NK-92 treated with Interleukin-12 subunit alpha and Interleukin-12 subunit beta, amount 100 ng/mL, for 24 hours (cell line): ENCODE measurements around the gene NUDT3.
"Not testable (repeated sequence)": the region's sequence is repeated elsewhere in the genome, so short reads cannot be mapped to it uniquely, and the experiment has no call there.

ENCODE experiments used
- DNase-seq: peaks from one replicate; lab custom pipeline; 2025; lab: John Stamatoyannopoulos, UW

The NUDT3 gene

GRCh38 chr6:34343806-34344205 is 48.7 kb downstream of the NUDT3 start:
- DNase-seq, result no peak

DNA sequence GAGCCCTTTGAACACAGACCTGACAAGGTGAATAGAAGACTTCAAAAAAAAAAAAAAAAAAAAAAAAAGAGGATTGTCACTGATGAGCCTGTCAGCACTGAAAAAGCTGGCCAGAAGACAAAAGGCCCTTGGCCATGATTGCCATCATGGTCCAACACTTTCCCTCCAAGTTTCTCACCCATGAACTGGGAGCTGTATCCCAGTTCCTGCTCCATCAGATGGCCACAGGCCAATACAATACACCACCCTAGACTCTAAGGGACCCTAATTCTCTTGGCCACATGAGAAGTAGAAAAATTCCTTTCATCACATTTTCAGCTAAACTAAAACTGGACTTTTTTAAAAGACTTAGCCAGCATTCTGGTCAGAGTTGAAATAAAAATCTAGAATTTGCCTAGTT is 50.2 kb downstream of the NUDT3 start:
- no peak for DNase-seq

GRCh38 chr6:34341481-34341971 is 50.9 kb downstream of the NUDT3 start:
- no peak for DNase-seq

DNA sequence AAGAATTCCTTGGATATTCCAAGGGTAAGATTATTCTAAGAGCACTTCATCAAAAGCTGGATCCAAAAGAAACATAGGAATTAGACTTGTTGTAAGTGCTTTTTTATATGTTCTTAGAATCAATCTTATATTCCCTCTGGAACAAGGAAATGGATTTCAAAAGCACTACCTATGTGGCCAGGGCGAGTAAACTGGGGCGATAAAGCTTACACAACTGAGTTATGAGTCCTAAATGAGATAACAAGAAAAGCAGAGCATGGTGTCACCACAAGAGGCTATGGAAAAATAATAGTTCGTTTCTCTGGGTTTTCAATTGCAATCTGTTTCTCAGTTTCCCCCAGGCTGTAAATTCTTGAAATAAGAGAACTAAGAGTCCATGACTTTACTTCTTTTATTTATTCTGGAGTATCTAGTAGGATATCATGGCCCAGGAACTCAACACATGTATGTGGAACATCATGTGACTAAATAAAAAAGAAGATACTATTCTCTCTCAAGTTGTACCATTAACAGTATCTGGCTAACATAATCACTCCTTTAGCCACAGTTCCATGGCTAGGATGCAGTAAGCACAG is 51.5 kb downstream of the NUDT3 start:
- DNase-seq, result no peak

DNA sequence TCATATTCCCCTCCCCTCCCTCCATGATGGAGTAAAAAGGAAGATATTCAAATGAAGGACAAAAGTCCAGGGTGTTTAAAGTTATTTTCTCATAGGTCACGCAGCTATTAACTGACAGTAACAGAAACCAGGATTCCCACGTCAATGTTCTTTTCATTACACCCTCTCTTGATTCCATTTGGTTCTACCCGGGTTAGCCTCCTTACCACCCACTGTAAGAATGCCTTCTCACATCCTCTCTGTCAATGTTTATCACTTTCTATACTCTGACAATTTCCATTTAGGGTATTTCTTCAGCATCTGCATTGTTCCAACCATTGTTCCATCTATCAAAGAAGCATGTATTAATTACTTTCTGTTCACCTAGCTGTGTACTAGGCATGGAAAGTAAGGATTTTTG is 52.1 kb downstream of the NUDT3 start:
- no peak for DNase-seq

GRCh38 chr6:34339971-34340370 is 52.5 kb downstream of the NUDT3 start:
- DNase-seq, result no peak

GRCh38 chr6:34339432-34339831 is 53.0 kb downstream of the NUDT3 start:
- no peak for DNase-seq

DNA sequence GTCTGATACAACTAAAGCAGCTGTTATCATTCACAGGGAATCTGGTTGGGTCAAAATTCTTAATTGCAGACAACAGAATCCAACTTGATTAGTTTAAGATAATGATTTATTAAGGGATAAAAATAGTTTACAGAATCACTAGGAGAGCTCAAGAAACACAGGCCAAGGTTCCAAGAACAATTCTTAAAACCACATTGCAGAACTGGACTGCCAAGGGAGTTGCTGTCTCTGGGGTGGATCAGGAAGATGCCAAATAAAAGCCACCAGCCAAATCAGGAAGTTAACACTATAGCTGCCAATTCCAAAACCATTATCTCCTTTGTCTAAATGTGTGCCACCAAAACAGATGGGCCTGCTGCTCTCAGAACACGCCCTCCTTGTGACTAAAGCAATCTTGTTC is 53.7 kb downstream of the NUDT3 start:
- DNase-seq, result no peak

- no peak for DNase-seq
Observed at GRCh38 chr6:34338377-34338776, 54.1 kb downstream of the NUDT3 start.

DNA sequence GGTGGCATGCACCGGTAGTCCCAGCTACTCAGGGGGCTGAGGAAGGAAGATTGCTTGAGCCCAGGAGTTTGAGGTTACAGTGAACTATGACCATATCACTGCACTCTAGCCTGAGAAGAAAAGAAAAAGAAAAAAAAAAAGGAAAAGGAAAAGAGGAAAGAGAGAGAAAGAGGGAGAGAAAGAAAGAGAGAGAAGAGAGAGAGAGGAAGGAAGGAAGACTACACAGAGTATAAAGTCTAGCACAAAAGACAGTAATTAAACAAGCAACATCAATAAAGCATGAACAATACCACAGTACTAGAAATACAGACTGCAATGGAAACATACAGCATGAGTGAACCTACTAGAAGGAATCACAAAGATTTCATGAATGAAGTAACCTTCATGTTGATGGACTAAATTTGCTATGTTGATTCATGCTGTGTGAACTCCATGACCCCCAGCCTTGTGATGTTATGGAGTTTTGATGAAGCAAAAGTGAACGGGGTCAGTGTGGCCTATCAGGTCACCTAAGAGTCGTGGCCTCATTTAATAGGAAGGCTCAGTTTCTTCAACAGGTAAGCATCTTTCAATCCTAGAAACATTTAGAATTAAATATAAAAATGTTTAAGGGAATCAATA is 57.6 kb downstream of the NUDT3 start:
- DNase-seq, result no peak

GRCh38 chr6:34333858-34334257 is 58.6 kb downstream of the NUDT3 start:
- no peak for DNase-seq

DNA sequence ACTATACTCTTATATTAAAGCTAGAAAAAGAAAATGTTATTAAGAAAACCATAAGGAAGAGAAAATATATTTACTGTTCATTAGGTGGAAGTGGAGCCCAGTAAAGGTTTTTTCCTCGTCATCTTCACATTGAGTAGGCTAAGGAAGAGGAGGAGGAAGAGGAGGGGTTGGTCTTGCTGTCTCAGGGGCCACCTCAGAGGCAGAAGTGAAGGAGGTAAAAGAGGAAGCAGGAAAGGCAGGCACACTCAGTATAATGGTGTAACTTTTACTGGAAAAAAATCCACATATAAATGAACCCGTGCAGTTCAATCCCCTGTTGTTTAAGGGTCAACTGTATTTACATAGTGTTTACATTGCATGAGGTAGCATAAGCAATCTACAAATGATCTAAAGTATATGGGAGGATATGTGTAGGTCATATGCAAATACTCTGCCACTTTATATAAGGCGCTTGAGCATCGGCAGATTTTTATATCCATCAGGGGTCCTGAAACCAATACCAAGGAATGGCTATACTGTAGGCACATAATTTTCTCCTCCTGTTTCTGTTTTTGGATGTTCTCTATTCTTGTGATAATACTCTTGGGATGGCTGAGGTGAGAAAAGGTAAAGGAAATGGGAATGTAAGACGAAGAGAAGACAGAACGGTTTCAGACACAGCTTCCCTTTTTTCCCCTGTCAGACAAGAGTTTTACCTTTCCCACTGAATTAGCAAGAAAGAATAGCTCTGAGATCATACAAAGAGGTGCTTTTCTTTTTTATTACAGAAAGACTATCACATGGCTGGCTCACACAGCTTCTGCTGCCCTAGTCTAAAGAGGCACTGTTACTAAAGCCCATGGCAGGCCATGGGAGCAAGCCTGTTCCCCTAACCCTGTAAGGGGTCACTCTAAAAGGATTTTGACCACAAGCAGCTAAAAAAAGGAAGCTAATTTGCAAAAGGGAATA is 59.9 kb downstream of the NUDT3 start:
- DNase-seq, result no peak

DNA sequence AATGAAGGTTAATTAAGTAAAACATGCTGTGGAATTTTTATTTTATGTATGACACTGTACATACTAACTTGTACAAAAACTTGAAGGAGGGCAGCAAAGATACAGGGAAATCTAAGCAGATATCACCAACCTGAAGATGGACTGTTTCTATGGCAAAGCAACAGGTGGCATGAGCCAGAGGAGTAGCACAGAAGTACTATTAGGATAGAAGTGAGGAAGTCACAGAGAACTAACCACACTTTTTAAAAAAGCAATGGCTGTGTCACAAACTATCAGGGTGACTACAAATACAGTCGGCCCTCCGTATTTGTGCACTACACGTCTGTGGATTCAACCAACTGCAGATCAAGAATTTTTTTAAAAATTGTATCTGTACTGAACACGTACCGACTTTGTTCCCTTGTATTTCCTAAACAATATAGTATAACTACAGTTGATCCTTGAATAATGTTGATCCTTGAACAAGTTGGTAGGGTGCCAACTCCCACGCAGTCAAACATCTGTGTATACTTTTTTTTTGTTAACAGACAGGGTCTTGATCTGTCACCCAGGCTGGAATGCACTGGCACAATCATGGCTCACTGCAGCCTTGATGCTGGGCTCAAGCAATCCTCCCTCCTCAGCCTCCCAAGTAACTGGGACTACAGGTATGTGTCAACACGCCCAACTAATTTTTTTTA is 61.0 kb downstream of the NUDT3 start:
- DNase-seq, result no peak

- not testable (repeated sequence) for DNase-seq
Observed at GRCh38 chr6:34329814-34330213, 62.7 kb downstream of the NUDT3 start.

DNA sequence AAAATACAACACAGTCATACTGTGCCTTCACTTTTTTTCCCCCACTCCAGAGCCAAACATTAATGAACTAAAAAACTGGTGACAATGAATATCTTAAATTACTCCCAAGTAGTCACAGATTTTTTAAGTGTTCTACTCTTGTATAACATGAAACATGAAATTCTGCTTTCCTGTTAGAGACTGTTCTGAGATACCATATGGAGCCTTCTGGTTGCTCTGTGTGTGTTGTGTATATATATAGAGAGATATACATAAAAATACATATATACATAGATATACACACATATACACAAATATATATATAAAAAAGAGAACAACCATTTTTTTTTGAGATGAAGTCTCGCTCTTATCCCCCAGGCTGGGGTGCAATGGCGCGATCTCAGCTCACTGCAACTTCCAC is 63.5 kb downstream of the NUDT3 start:
- DNase-seq, result no peak

DNA sequence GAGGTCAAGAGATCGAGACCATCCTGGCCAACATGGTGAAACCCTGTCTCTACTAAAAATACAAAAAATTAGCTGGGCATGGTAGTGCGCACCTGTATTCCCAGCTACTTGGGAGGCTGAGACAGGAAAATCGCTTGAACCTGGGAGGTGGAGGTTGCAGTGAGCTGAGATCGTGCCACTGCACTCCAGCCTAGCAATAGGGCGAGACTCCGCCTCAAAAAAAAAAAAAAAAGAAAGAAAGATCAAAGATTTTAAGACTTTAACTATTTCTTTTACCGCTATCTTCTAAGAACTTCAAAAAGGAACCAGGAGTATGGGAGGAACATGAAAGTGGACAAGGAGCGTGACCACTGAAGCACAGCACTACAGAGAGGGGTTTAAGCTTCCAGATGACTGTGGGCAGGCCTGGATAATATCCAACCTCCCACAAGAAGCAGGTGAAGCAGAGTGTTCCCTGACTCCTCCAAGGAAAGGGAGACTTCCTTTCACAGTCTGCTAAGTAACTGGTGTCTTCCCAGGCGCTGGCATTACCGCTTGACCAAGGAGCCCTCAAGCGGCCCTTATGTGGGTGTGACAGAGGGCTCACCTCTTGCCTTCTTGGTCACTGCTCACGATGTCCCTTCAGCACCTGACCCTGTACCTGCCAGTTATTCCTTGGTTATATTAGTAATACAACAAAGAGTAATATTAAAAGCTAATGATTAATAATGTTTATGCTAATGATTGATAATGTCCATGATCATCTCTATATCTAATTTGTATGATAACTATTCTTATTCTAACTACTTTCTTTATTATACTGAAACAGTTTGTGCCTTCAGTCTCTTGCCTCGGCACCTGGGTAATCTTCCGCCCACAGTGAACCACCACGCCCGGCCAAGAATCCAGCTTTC is 64.9 kb downstream of the NUDT3 start:
- DNase-seq, result not testable (repeated sequence)

DNA sequence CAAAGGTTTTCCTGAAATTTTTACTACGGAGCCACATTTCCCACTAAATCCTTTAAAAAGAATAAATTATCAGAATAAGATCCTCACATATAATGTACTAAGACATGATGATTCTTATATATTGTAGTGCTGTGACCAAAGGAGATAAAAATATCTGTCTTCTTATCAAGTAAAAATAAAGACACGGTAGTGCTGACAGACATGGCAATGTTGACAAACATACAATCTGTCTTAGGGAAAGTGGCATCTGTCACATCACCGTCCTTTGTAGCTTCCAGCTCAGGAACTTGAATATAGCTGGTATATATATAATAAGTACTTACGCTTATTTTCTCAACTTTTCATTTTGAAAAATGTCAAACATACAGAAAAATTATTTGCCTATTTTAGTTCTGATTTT is 66.8 kb downstream of the NUDT3 start:
- DNase-seq, result no peak

- DNase-seq, result no peak
Observed at GRCh38 chr6:34324738-34325444, 67.6 kb downstream of the NUDT3 start.

DNA sequence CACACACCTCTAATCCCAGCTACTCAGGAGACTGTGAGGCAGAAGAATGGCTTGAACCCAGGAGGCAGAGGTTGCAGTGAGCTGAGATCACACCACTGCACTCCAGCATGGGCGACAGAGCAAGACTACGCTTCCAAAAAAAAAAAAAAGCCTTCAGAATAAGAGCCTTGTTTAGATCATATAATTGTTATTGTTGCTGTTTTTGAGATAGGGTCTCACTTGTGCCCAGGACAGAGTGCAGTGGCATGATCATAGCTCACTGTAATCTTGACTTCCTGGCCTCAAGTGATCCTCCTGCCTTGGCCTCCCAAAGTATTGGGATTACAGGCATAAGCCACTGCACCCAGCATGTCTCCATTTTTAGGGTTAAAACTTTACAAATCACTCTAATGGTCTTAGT is 68.2 kb downstream of the NUDT3 start:
- DNase-seq, result not testable (repeated sequence)

DNA sequence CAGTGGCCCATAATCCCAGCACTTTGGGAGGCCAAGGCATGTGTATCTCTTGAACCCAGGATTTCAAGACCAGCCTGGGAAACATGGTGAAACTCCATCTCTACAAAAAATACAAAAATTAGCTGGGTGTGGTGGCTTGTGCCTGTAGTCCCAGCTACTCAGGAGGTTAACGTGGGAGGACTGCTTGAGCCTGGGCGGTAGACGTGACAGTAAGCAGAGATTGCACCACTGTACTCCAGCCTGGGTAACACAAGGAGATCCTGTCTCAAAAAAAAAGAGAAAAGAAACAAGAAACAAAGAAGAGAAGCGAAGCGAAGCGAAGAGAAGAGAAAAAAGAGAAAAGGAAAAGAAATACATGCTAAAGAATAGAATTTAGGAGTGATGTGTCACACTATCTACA is 69.2 kb downstream of the NUDT3 start:
- DNase-seq, result no peak

GRCh38 chr6:34322732-34323131 is 69.7 kb downstream of the NUDT3 start:
- DNase-seq, result no peak
